Fibroblast of peridontal ligament (primary cell): ENCODE measurements around the gene CCL19.

Experiments used
- DNase-seq: peaks from one replicate; pipeline ENCODE4 v3.0.0-alpha.2; 2010; ENCODE audit errors: extremely low read depth

CCL19 gene

DNA sequence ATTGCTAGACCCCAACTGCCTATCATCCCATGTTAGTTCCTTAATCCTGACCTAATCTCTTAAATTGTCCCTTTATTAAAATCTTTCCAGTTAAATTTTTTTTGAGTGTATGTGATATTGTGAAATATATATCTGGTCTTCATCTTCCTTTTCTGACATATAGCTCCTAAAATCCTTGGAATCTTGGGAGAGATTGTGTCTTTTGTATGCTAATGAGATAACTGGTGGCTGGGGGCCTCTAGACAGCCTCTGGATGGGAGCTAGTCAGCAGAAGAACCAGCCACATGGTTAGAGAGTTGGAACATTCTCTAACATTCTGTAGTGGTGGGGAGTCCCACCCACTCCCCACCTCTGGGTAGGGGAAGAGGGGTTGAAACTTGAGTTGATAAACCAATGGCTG lies 3.7 kb upstream of the CCL19 start:
- no peak for DNase-seq

- DNase-seq = no peak
These were observed 2.5 kb upstream of the CCL19 start for GRCh38 chr9:34693560-34693959.

DNA sequence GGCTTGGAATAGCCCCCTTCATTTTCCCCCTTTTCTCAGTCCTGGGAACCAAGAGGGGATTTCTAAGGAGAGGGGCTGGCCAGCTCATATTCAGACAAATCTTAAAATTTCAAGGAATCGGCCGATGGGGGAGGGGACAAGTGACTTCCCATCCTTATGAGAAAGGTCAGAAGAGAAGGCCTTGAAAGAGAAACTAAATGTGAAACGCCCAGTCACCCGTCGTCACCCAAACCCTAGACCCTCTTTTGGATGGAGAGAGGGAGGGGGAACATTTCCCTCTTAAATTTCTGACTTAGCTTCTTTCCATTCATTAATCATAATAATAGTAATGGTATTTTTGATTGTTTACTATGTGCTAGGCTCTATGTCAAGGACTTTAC lies 850 bp upstream of the CCL19 start:
- DNase-seq = no peak

GRCh38 chr9:34689512-34689911 lies 1.6 kb downstream of the CCL19 start:
- DNase-seq = no peak

- DNase-seq = no peak
These were observed 2.0 kb downstream of the CCL19 start for GRCh38 chr9:34689116-34689470.

DNA sequence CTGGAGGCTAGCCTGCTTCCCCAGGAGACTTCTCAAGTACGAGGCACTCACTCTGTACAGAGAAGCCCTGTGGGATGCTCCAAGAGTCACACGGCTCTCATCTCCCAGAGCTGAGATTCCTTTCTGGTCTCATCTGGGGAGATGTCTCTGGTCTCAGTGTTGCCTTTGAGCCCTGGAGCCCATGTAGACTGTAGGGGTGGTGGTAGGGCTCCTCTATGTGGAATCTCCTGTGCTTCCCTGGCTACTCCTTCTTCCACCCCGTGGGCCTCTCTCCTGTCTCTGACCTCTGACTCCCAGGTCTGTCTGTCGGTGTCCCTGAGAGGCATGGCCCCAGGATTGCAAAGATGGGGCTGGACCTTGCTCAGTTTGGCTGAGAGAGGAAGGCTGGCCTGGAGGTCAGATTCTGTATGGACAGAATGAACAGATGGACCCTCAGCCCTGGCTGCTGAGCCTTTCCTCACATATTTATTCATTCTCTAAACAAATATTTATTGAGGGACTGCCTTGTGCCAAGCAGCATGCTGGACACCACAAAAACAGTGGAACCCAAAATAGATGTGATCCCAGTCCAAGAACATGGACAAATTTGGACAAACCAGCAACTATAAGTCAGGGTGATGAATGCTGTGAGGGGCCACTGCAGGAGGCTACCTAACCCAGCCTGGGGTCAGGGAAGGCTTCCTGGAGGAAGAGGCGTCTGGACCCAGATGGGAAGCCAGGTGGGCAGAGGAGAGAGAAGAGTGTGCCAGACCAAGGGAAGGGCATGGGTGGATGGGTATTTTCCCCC lies 2.6 kb downstream of the CCL19 start:
- DNase-seq = no peak

DNA sequence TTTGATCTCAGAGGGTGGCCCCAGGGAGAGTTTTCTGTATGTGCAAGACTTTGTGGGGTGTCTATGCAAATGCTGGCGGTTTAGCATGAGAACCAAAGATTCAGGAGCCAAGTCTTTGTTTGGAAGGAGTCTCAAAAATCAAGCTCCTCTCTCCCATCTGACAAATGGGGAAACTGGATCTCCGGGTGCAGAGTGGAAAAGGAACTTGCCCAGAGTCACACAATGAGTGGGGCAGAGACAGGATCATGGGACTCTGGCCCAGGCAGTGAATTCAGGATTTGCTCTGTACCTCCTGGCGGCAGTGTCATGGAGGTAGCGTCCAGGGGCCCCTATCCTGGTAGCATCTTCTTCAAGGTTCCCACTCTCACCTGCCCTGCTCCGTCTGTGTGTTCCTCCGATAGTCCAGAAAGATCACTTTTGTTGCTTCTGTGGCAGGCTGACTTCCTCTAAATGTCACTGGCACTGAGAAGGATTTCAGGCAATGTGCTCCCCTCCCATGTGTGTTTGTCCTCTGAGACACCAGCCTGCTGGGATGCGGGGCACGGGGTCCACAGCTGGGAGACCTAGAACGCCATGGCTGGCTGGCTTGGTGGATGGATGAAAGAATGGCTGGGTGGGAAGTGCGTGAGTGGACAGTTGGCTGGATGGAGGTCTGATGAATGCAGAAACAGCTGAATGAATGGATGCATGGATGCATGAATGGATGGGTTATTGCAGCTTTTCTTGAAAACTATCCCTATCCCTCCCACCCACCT lies 3.6 kb downstream of the CCL19 start:
- no peak for DNase-seq

DNA sequence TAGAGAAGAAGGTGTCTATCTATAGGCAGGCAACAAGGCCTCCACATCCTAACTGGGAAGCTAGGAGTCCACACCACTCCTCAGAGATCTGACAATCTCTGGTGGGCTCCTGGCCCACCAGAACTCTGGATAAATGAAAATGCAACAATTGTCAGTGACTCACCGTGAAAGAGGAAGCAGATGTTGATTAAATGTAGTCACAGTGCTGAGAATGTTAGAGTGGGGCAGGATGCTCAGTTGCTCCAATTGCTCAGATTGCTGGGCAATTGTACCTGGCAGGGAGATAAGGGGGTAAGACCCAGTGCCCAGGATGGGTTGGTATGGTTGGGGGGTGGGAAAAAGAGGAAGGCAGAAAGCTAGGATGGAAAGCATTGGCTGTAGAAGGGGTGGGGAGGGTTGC lies 4.3 kb downstream of the CCL19 start:
- DNase-seq = peak; percentile 40

DNA sequence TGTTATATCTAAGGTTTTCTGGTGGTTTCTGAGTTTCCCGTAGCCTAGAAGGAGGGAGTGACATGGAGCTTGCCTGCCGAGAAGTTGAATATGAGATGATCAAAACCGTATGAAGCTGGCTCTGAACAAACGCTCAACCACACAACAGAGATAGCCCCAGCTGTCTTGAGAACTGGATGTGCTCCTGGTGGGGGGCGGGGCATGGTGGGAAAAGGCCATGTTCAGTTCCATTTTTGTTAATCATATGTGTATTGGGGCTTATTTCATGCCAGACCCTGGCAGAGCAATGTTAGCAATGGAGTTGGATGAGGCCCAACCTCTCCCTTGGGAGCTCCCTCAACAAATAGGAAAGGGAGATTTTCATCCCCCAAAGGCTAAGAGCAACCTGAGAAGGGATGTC lies 4.8 kb downstream of the CCL19 start:
- DNase-seq = peak; percentile 86

GRCh38 chr9:34685591-34685990 lies 5.5 kb downstream of the CCL19 start:
- peak; percentile 30 for DNase-seq

DNA sequence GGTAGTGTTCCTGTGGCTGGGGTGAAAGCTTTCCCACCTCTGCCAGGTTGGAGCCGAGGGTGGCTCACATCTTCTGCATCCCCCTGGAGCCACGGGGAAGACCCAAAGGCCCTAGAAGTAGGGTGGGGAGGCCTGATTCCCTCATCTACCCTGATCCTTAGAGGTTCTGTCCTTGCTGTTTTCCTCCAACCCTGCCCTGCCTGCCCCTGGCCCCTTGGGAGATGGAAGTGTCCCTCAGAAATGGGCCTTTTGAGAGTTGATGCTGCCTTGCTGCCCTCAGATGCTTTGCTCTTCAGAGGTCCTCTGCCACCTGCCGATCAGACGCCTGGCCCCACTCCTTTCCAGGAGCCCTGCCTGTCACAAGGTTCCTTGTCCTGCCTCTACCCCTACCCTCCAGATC lies 6.3 kb downstream of the CCL19 start:
- DNase-seq = no peak

GRCh38 chr9:34684145-34684544 lies 6.9 kb downstream of the CCL19 start:
- no peak for DNase-seq

DNA sequence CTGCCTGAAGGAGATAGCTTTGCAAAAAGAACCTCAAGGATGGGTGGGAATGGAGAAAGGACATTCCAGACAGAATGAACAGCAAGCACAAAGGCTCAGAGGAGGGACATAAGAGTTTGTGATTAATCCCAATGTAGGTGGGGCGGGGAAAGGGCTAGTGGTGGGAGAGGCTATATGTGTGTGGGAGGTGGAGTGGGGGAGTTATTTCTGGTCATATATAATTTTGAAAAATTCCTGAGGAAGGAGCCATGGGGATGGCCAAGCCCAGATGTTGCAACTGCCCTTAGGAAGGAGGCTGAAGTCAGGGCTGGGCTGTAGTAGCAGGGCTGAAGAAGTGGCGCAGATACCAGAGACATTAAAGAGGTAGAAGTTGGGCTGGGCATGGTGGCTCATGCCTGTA lies 15.2 kb downstream of the CCL19 start:
- DNase-seq = no peak

DNA sequence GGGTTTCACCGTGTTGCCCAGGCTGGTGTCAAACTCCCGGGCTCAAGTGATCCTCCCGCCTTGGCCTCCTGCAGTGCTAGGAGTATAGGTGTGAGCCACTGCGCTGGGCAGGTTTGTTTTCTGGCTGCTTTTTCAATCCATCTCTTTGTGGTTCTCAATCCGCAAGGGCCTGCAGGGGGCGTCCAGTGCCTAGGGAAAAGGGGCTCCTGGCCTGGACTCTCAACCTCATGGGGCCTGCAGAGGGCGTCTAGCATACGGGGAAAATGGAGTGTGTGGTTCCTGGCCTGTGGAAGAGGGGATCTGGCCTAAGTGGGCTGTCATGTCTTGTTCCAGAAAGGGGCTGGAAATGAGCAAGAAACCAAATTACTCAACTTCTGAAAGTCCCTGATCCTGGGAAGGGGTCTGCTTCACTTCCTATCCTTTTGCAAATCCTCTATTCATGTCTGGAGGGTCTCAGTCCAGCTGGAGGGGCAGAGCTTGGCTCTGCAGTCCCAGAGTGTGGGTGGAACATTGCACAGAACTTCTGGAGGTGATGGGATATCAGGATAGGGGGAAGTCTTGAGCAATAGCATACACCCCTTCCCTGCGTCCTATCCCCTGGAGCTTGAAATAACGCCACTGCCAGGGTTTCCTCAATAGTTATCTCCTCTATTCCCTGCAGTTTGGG lies 15.9 kb downstream of the CCL19 start:
- peak; percentile 72 for DNase-seq

GRCh38 chr9:34674440-34674839 lies 16.6 kb downstream of the CCL19 start:
- no peak for DNase-seq

- no peak for DNase-seq
These were observed 19.8 kb downstream of the CCL19 start for GRCh38 chr9:34671307-34671706.

GRCh38 chr9:34669809-34670562 lies 21.1 kb downstream of the CCL19 start:
- DNase-seq = no peak

GRCh38 chr9:34665381-34666250 lies 25.5 kb downstream of the CCL19 start:
- DNase-seq = peak; percentile 95

DNA sequence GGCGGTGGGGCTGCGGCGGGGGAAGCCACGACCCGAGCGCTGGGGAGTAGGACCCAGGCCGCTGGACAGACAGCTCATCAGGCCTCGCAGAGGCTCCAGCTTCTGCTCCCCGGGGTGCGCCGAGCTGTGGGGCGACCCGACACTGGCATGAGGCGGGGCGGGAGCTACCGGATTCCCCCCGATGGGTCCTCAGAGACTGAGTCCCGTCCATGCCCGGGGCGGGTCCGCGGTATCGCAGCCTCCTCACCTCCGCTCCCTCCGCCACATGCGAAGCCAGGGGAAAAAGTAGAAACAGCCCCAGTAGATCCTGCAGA lies 26.1 kb downstream of the CCL19 start:
- no peak for DNase-seq

DNA sequence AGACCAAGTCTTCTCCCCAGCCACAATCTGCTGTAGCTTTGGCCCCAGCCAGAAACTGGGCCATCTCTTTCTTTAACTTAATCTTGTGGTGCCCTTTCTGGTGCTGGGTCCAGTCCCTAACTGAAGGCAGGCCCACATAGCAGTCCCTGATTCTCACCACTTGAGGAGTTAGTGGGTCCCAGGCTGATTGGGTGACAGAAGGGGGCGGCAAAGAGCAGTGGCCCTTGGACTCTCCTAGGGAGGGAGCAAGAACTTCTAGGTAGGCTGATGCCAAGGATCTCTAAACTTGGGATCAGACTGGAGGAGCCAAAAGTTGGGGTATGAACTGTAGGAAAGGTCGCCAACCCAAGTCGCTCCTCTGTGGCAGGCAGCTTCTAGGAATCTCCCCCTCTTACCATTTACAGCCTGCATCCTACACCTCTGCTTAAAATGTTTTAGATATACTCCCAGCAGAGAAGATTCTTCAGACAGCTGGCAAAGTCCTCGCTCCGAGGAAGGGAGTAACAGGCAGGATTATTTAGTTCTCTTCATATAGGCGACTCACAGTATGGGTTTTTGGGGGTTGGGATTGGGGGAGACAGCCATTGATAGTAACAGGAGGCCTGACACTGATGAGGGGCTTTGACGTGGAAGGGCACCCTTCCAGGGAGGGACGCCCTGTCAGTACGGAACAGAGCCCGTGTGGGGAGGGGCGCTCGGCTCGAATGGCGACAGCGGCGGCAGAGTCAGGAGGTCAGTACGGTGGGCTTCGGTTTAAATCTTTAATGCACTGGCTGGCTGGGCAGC lies 26.6 kb downstream of the CCL19 start:
- DNase-seq = peak; percentile 76

- DNase-seq = no peak
These were observed 27.8 kb downstream of the CCL19 start for GRCh38 chr9:34663303-34663605.
